PC-9 (cell line): ENCODE results near the gene NCOA5.

Experiments
- EZH2 ChIP-seq: fragments of 200-600 bp; sonication (generic); IDR thresholded peaks from 2 replicates; pipeline ENCODE4 v1.8.0; 2017; ENCODE audit warnings: antibody characterized with exemption, low read depth
- TF ChIP-seq, protein P1 (sequence below): fragments of 200-600 bp; sonication (generic); conservative IDR thresholded peaks from 2 replicates; pipeline ENCODE4 v1.6.1; 2017; ENCODE audit warnings: mixed run types, antibody characterized with exemption, mild to moderate bottlenecking, moderate library complexity

DNA sequence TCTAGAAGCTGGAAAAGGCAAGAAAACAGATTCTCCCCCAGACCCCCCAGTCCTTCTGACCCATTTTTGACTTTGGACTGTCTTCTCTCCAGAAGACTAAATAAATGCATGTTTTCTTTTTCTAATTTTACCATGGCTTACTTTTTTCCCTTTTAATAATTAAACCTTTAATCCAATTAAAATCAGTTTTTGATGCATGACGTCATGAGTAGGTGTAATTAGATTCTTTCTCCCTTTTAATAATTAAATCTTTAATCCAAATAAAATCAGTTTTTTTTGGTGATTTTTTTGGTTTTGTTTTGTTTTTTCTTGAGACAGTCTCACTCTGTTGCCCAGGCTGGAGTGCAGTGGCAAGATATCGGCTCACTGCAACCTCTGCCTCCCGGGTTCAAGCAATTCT lies 13.2 kb upstream of the NCOA5 start:
- TF ChIP-seq, protein P1, sequence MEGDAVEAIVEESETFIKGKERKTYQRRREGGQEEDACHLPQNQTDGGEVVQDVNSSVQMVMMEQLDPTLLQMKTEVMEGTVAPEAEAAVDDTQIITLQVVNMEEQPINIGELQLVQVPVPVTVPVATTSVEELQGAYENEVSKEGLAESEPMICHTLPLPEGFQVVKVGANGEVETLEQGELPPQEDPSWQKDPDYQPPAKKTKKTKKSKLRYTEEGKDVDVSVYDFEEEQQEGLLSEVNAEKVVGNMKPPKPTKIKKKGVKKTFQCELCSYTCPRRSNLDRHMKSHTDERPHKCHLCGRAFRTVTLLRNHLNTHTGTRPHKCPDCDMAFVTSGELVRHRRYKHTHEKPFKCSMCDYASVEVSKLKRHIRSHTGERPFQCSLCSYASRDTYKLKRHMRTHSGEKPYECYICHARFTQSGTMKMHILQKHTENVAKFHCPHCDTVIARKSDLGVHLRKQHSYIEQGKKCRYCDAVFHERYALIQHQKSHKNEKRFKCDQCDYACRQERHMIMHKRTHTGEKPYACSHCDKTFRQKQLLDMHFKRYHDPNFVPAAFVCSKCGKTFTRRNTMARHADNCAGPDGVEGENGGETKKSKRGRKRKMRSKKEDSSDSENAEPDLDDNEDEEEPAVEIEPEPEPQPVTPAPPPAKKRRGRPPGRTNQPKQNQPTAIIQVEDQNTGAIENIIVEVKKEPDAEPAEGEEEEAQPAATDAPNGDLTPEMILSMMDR: no peak
- no peak for TF ChIP-seq EZH2
